HG03521 (cell line): ENCODE measurements around the gene ITGA6.

Experiments used
- ATAC-seq: cut with Tn5 transposase; IDR thresholded peaks from one replicate; pipeline ENCODE4 v1.9.1; 2021; ENCODE audit warnings: mild to moderate bottlenecking, moderate library complexity; ENCODE audit not compliant: unreplicated experiment

ITGA6 gene

DNA sequence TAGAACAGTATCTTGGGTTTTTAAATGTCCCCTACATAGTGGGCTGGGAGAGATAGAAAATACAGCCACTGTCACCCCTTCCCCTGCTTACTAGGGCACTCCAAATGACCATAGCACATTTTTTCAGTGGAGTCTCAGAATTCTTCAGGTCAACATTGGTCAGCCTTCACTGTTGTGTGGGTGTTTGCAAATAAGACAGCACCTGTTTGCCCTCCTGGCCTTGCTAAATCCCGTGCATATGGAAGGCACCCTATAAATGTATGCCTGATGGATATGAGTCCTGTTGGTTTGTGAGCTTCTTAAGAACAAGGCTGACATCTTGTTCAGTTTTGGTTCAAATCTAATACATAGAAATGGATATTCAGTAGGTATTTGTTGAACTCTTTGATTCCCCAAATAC, 12.5 kb downstream of the ITGA6 start:
- ATAC-seq, result no peak

DNA sequence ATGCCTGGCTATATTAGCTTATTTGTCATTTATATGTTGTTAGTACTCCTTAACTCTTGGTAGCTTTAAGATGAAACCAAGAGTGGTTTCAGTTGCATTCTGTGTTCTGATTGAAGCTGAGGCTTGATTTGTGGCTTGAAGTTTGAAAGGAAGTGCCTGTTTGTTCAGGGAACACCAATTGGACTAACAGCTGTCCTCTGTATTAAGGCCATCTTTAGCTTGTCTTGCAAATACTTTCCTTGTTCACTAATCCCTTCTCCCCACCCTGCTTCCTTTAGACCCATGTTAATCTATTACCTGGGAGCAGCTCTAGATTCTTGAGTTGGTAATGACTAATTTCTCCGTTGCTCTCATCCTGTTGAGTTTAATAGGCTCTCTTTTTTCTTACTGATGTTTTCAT, 13.4 kb downstream of the ITGA6 start:
- no peak for ATAC-seq

DNA sequence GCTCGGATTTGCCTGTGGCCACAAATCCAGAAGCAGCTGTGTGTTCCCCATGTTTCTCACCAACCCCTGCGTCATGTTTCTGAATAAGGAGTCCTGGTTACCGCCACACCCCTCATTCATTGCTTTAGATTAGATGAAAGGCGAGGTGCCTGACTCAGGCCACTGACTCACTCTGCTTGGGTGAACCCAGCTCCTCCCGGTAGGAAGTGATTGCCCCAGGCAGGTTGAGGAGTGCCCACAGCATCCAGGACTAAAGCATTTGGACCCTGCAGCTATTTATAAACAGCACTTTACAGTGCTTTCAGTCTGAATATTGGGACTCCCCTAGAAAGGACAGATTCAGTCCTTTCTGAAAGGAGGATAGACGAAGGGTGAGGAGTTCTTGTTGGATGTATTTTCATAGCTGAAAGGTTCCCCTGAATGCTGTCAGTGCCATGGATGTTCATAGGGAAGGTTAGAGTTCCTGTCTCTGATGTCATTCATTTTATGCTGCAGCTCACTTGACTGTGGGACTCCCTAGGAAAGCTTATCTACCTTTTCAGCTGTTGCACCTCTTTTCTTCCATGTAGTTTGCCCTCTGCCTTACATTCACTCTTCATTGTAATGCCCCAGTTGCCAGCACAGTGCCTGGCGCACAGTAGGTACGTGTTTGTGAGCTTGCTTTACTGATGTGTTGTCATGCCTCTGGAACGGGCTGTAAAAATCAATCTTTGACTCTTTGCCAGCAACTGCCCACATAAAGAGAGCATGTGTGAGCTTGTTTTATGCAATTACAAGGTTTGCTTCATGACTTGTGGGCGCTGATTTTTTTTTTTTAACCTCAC, 14.9 kb downstream of the ITGA6 start:
- no peak for ATAC-seq

DNA sequence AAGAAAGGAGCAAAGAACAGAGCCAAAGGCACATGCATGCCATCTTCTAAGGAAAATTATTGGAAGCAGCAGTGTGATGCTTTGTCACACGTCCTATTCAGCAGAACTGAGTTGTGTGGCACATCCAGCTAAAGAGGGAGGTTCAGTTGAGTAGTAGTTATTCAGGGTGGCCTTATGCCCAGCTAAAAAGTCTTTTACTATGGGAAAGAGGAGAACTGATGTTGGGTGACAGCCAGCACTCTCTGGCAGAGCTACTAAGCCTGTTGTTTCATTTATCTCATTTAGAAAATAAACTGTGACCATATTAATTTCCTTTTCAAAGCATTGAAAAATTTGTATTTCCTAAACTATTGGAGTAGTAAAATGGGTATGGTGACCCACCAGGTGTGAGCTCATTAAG, 18.5 kb downstream of the ITGA6 start:
- no peak for ATAC-seq

DNA sequence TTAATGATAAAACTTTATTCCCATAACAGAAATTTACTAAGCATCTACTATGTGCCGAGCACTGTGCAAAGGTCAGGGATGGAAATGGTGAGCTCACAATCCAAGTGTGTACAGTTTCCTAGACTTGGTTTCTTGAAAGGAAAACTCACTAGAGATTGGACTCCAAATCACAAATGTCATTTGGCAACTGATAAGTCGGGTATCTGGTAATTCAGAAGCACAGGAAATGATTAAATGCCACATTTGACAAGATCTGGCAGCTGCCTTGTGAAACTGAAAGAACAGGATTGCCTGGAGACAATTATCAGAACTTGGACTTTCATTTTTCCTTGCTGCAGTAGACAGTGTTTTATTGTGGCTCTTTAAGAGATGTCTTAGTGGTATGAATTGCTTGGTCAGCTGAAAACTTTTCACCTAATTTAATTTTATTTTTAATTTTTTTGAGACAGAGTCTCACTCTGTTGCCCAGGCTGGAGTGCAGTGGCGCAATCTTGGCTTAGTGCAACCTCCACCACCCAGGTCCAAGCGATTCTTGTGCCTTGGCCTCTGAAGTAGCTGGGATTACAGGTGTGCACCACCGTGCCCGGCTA, 19.2 kb downstream of the ITGA6 start:
- no peak for ATAC-seq

DNA sequence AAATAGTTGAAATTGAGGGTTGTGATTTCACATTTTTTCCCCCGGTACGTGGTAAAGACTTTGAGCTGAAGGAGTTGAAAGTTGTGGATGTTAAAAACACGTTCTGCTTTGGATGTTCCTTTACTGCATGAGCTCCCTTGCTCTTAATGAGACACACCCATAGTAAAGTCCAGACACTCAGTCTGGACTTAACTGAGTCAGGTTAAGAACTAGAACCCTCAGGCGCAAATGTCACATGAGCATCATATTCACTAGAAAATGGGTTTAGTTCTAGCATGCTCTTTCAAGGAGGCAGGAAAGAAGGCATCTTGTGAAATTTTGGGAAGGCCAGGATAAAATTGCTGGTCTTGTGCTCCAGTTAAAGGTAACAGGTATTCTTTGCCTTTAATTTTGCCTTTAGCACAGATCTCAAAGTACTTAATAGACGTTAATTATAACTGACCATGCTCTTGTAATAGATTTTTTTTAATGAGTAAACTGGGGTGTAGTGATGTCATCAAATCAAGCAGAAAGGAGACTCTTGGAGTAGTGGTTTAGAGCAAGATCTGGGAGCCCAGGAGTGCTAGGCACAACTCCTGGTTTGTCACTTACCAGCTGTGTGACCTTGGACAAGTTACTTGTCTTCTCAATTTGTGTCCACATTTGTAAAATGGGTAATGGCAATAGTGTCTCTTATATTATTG, 20.6 kb downstream of the ITGA6 start:
- no peak for ATAC-seq

DNA sequence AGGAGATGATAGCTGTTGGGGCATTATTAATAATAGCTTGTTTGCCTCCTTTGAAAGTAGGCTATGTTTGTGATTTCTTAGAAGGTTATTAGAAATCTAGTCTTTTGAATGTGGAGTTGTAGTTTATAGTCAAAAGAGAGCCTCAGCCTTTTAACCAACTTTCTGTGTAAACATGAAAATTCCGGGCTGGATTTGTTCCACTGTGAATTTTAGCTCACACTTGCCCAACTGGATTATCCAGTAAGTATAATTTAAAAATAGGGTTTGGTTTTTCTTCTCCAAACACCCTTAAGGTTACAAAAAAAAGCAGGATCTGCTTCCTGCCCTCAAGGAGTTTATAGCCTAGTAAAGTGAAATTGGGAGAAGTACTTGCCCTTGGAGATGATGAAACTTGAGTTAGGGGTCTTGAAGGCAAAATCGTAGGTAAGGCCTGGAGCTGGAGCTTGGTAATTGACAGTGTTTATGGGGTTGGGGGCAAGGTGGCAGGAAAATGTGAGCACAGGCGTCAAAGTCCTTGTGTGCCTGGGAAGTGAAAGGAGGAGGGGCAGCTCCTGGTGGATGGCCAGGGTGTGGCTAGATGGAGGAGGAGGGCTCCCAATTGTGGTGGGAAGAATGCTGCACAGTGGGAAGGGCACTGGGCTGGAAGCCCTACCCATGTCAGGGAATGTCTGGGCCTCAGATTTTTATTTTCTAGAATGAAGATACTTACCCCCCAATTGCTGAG, 21.3 kb downstream of the ITGA6 start:
- ATAC-seq, result no peak

DNA sequence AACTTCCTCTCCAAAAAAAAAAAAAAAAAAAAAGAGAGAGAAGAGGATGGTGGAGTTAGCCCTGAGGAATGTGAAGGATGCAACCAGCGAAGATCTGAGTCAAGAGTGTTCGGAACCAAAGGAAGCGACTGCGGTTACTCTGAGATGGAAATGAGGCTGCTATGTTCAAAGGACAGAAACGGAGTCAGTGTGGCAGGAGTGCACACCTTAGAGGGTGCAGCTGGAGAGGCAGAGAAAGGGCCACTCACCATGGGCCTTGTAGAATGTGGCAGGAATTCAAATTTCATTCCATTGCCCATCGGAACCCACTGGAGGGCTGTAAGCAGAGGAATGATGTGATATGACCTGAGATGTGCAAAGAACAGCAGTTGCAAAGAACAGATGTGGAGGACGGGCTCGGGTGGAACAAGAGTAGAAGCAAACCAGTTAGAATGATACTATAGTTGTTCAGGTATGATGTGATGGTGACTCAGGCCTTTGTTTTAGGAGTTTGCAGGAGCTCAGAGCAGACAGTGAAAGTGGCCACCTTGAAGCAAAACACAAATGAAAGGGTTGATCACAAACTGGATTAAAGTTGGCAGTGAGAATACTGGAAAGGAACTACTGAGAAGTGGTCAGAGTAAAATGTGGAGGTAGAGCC, 22.6 kb downstream of the ITGA6 start:
- no peak for ATAC-seq

DNA sequence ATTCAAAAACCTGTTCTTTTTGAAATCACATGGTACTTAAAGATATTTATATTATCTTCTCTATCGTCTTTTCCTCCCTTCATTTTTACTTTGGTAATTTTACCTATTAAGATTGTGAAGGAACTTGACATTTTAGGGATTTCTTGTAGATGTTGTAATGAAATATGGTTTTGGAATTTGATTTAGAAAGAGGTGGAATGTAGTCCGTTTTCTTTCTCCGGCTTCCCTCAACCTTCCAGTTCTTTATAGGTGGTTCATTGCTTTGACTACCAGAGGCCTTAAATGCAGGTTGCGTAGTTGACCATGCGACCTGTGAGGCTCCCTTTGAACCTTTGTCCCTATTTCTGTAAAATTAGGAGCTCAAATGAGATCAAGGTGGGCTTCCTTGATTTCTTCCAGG, 24.5 kb downstream of the ITGA6 start:
- no peak for ATAC-seq

DNA sequence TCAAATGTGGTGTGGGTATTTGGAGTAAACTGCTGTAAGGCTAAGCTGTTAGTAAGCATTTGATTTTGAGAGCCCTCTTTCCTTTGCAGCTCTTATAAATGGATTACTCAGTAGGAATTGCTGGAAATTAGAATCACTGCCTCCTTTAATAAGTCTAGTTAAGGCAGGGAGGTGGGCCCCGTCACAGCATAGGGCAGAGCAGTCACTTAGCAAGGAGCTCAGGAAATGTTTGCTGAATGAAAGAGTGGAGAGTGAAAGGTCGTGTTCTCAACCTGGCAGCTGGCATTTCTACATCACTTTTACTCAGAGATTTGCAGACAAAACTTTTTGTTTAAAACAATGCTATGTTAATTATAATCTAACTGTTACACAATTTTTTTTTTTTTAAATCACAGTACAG, 25.5 kb downstream of the ITGA6 start:
- no peak for ATAC-seq

DNA sequence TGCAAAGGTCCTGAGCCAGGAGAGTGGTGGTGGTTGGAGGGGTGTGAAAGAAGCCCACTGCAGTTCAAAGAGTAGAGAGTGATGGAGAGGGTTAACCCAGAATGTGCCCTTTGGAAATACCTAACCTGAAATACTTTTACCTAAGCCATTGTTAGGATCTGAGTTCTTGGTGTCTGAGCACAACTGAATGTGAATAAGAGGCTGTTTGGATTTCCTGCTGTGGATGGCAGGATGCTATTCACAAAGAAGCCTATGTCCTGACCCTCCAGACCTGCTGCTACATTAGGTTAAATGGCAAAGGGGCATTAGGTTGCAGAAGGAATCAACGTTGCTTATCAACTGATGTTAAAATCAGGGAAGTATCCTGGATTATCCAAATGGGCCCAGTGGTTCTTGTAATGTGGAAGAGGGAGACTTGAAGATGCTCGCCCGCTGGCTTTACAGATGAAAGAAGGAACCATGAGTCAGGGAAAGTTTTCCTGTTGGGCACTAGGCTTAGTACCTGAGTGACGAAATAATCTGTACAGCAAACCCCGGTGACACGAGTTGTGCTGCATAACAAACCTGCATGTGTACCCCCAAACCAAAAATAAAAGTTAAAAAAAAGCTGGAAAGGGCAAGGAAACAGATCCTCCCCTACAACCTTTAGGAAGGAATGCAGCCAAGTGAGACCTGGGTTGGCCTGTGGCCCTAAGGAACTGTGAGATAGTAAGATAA, 27.2 kb downstream of the ITGA6 start:
- no peak for ATAC-seq

DNA sequence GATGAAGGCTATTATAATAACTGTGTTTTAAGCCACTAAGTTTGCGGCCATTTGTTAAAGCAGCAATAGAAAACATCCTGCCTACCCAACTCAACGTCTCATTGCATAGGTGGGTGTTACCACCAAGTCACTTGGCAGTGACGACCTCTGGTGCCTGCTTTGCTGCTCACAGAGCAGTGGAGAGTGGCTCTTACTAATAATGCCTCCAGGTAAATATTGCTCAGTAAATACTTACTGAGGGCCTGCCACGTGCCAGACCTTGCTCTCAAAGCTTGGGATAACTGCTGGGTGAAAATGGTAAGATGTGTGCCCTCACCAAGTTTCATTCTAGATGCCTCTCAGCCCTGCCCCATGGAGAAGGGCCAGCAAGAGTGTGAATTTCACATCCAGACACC, 27.7 kb downstream of the ITGA6 start:
- ATAC-seq, result no peak

DNA sequence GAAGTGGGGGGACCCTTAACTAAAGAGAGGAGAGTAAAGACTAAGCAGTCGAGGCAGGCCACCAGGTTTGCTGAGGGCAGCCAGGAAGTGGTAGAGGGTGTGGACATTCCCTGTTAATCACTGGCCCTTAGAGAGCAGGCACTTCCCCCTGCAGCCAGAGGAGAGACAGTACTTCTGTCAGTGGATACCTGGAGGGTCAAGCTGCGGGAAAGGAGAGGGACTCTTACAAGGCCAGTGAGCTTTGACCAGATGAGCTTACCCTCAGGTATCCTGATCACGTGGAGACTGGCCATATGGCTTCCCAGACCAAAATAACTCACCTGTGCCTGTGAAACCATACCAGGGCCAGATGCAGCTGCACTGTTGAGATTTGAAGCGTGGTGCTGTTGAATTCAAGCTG, 28.6 kb downstream of the ITGA6 start:
- no peak for ATAC-seq

DNA sequence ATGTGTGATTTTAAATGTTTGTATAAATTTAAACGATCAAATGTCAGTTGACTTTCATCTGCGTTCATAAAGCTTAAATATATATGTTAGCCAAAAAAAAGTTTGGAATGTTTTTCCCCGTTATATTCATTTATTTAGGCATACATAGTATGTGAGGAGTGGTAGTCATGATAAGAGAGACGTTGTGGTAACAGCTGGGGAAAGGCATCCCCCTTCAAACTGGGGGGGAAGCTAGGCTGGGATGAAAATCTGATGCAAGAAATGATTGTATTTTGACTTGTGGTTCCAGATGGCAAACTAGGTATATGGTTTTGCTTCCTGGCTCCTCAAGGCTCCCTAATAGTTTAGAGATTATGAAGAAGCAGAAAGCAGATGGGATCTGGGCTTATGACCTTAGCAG, 30.1 kb downstream of the ITGA6 start:
- no peak for ATAC-seq

DNA sequence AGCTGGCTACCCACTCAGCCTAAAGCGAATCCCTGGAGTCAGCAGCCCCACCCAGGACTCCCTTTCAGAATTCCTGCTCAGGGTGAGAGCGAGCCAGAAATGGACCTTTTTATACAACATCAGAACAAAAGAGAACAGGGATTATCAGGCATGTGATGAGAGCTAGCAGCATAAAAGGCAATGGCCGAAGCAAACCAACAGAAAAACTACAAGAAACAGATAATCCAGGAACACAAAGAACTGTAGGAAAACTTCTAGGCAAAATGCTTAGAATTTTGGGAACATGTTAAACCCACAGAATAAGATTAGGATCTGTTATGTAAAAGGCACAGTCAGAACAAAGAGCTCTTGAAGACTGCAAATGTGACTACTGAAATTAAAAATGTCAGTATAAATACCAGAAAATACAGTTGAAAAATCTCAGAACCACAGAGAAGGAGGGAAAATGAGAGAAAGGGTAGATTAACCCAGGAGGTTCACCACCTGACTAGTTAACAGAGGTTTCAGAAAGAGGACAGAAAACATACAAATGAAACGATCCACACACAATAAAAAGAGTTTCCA, 31.3 kb downstream of the ITGA6 start:
- ATAC-seq, result no peak

DNA sequence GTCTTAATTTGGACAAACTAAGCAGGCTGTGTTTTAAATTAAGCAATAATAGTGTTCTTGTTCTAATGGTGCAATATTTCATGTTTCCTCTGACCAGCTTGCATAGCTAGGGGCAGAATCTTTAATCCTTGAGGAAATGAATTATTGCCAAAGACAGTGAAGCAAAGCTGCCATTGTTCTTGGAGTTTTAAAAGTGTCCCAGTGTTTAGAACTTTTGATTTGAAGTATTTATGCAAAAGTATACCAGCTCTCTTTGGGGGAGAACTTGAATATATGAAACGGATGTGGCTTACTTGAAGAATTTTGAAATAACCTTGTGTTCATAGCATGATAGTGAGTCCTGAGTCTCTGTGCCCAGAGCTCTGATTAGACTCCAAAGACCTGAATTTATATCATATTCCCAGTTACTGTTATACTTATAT, 33.4 kb downstream of the ITGA6 start:
- ATAC-seq, result no peak

DNA sequence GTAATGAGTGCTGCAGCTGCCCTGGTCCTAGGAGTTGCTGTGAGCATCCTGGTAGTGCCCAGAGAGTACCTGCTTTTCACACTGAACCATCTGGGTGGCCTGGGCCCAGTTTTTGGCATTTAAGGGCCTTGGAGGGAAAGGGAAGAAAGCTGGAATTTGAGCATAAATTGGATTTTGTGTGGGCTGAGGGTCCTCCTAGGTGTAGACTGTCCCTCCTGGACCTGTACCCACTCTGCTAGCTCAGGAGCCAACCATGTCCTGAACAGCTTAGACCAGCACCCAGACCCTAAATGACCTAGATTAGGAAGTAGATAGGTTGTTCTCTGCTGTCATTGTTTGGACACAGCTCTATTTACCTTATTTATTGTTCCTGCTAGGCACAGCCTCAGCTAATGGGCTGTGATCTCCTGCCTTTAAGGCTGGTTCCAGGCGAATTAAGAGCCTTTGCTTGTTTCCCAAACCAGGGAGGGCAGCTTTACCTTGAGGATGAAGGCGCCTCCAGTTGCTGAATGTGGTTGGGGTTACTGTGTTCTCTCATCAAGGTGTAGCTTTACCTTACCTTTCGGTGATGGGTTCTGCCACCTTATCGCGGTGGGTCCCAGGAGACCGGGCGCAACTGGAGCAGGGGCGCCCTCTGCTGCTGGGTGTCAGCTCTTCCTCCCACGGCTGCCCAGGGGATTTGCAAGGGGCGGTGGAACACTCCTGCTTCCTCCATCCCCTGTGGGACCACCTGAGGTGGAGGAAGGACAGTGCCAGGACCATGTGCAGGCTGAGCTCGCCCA, 34.4 kb downstream of the ITGA6 start:
- ATAC-seq, result no peak

DNA sequence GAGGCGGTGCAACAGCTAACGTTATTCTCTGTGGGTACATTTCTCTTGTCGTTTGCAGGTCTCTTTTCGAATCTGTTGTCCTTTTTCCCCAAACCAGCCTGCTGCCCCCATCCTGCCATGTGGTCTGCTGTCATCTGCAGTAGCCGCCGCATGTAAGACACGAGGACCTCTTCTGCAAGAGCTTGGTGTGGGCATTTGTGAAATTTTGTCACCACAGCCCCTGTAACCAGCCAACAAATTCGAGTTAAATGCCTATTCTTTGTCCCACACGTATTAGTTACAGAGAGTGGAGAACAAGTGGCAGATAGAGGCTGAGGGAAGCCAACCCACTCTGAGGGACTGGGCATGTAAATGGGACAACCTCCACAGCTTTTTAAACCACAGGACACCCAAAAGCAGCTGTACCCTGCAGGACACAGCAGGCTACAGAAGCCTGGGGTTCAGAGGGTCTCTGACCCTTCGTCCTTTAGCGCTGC, 35.0 kb downstream of the ITGA6 start:
- ATAC-seq, result no peak

DNA sequence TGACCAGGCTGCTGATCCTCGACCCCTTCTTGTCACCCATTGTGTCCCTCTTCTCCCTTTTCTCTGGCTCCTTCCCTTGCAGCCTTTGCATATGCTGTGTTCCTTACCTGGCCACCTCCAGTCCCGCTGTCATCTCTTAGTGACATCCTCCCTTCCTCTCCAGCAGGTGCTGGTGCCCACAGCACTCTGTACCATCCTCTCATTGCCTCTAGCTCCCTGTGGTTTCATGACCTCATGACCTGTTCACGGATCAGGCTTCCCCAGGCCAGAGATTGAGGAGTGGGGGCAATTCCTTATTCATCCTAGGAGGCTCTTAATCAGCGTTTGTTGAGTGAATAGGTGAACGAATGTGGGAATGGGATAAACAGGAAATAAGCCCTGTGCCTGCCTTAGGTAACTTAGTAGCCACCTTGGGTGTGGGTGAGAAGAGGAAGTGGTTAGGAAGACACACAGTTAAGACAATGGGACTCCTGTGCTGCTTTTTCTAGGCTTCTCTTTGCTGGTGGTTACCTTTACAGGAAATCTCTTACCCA, 35.5 kb downstream of the ITGA6 start:
- ATAC-seq, result no peak
